HEK293 (cell line): ENCODE results near the gene TMTC1.

Experiments used
- BCL11A ChIP-seq: fragments of 450-650 bp; formaldehyde crosslinking; IDR thresholded peaks from 2 replicates; pipeline ENCODE4 v1.5.1; 2016; ENCODE audit warnings: low read depth, missing biosample characterization, missing genetic modification characterization
- FEZF1 ChIP-seq: fragments of 450-650 bp; formaldehyde crosslinking; IDR thresholded peaks from 2 replicates; pipeline ENCODE4 v1.5.1; 2016; ENCODE audit warnings: missing biosample characterization, missing genetic modification characterization
- GLIS2 ChIP-seq: fragments of 450-650 bp; formaldehyde crosslinking; IDR thresholded peaks from 2 replicates; pipeline ENCODE4 v1.5.1; 2016; ENCODE audit warnings: missing biosample characterization, missing genetic modification characterization
- HOXA7 ChIP-seq: sonication (generic); formaldehyde crosslinking; IDR thresholded peaks from 2 replicates; pipeline ENCODE4 v1.8.1; 2022; ENCODE audit warnings: missing genetic modification reagents, borderline replicate concordance
- KLF1 ChIP-seq: fragments of 450-650 bp; formaldehyde crosslinking; IDR thresholded peaks from 2 replicates; pipeline ENCODE4 v1.5.1; 2016; ENCODE audit warnings: missing biosample characterization, missing genetic modification characterization
- SCRT2 ChIP-seq: fragments of 450-650 bp; formaldehyde crosslinking; IDR thresholded peaks from 2 replicates; pipeline ENCODE4 v1.5.1; 2016; ENCODE audit warnings: missing biosample characterization, missing genetic modification characterization
- TRIM28 ChIP-seq: IDR thresholded peaks from 2 replicates; pipeline ENCODE4 v1.6.1; 2011; ENCODE audit warnings: low read length, control low read depth, borderline replicate concordance
- YY2 ChIP-seq: fragments of 450-650 bp; formaldehyde crosslinking; IDR thresholded peaks from 2 replicates; pipeline ENCODE4 v1.5.1; 2016; ENCODE audit warnings: missing biosample characterization, missing genetic modification characterization
- ZBTB21 ChIP-seq: fragments of 450-650 bp; formaldehyde crosslinking; IDR thresholded peaks from 2 replicates; pipeline ENCODE4 v1.5.1; 2017; ENCODE audit warnings: missing biosample characterization, missing genetic modification characterization
- ZFHX2 ChIP-seq: fragments of 450-650 bp; formaldehyde crosslinking; conservative IDR thresholded peaks from 2 replicates; pipeline ENCODE4 v1.5.1; 2016; ENCODE audit warnings: missing biosample characterization, missing genetic modification characterization
- ZNF114 ChIP-seq: fragments of 450-650 bp; formaldehyde crosslinking; IDR thresholded peaks from 2 replicates; pipeline ENCODE4 v1.5.0; 2017; ENCODE audit warnings: missing biosample characterization, missing genetic modification characterization
- ZNF223 ChIP-seq: fragments of 450-650 bp; formaldehyde crosslinking; IDR thresholded peaks from 2 replicates; pipeline ENCODE4 v1.5.1; 2016; ENCODE audit warnings: missing biosample characterization, missing genetic modification characterization
- ZNF248 ChIP-seq: fragments of 450-650 bp; formaldehyde crosslinking; IDR thresholded peaks from 2 replicates; pipeline ENCODE4 v1.5.1; 2017; ENCODE audit warnings: missing biosample characterization, missing genetic modification characterization
- ZNF292 ChIP-seq: fragments of 450-650 bp; formaldehyde crosslinking; IDR thresholded peaks from 2 replicates; pipeline ENCODE4 v1.5.1; 2016; ENCODE audit warnings: low read depth, missing biosample characterization, missing genetic modification characterization, borderline replicate concordance
- ZNF433 ChIP-seq: fragments of 450-650 bp; formaldehyde crosslinking; IDR thresholded peaks from 2 replicates; pipeline ENCODE4 v1.5.1; 2016; ENCODE audit warnings: missing biosample characterization, missing genetic modification characterization, low read depth
- ZNF514 ChIP-seq: fragments of 450-650 bp; formaldehyde crosslinking; IDR thresholded peaks from 2 replicates; pipeline ENCODE4 v1.5.1; 2016; ENCODE audit warnings: missing biosample characterization, missing genetic modification characterization
- ZNF561 ChIP-seq: fragments of 450-650 bp; IDR thresholded peaks from 2 replicates; pipeline ENCODE4 v1.5.1; 2018; ENCODE audit warnings: missing biosample characterization, missing genetic modification characterization, borderline replicate concordance
- ZNF747 ChIP-seq: fragments of 450-650 bp; formaldehyde crosslinking; IDR thresholded peaks from 2 replicates; pipeline ENCODE4 v1.5.1; 2016; ENCODE audit warnings: missing biosample characterization, missing genetic modification characterization
- ZNF776 ChIP-seq: fragments of 450-650 bp; formaldehyde crosslinking; IDR thresholded peaks from 2 replicates; pipeline ENCODE4 v1.5.0; 2017; ENCODE audit warnings: missing biosample characterization, missing genetic modification characterization, borderline replicate concordance
- ZNF777 ChIP-seq: fragments of 450-650 bp; formaldehyde crosslinking; IDR thresholded peaks from 2 replicates; pipeline ENCODE4 v1.5.1; 2017; ENCODE audit warnings: missing biosample characterization, missing genetic modification characterization, borderline replicate concordance
- ZNF791 ChIP-seq: fragments of 450-650 bp; formaldehyde crosslinking; IDR thresholded peaks from 2 replicates; pipeline ENCODE4 v1.5.1; 2016; ENCODE audit warnings: missing biosample characterization, missing genetic modification characterization
- ZSCAN16 ChIP-seq: fragments of 450-650 bp; formaldehyde crosslinking; IDR thresholded peaks from 2 replicates; pipeline ENCODE4 v1.5.1; 2016; ENCODE audit warnings: missing biosample characterization, missing genetic modification characterization
- TF ChIP-seq, protein P1 (sequence below): fragments of 450-650 bp; IDR thresholded peaks from 2 replicates; pipeline ENCODE4 v1.5.1; 2018; ENCODE audit warnings: missing biosample characterization, missing genetic modification characterization
- TF ChIP-seq, protein P2 (sequence below): fragments of 450-650 bp; formaldehyde crosslinking; IDR thresholded peaks from 2 replicates; pipeline ENCODE4 v1.5.1; 2016; ENCODE audit warnings: missing biosample characterization, missing genetic modification characterization, borderline replicate concordance
- TF ChIP-seq, protein P3 (sequence below): fragments of 450-650 bp; formaldehyde crosslinking; IDR thresholded peaks from 2 replicates; pipeline ENCODE4 v1.5.1; 2017; ENCODE audit warnings: missing biosample characterization, missing genetic modification characterization
- TF ChIP-seq, protein P4 (sequence below): fragments of 450-650 bp; formaldehyde crosslinking; IDR thresholded peaks from 2 replicates; pipeline ENCODE4 v1.5.1; 2017; ENCODE audit warnings: missing biosample characterization, missing genetic modification characterization
- TF ChIP-seq, protein P5 (sequence below): fragments of 450-650 bp; formaldehyde crosslinking; IDR thresholded peaks from 2 replicates; pipeline ENCODE4 v1.5.1; 2016; ENCODE audit warnings: missing biosample characterization, missing genetic modification characterization
- TF ChIP-seq, protein P6 (sequence below): fragments of 450-650 bp; formaldehyde crosslinking; IDR thresholded peaks from 2 replicates; pipeline ENCODE4 v1.5.1; 2016; ENCODE audit warnings: missing biosample characterization, missing genetic modification characterization

The TMTC1 gene

DNA sequence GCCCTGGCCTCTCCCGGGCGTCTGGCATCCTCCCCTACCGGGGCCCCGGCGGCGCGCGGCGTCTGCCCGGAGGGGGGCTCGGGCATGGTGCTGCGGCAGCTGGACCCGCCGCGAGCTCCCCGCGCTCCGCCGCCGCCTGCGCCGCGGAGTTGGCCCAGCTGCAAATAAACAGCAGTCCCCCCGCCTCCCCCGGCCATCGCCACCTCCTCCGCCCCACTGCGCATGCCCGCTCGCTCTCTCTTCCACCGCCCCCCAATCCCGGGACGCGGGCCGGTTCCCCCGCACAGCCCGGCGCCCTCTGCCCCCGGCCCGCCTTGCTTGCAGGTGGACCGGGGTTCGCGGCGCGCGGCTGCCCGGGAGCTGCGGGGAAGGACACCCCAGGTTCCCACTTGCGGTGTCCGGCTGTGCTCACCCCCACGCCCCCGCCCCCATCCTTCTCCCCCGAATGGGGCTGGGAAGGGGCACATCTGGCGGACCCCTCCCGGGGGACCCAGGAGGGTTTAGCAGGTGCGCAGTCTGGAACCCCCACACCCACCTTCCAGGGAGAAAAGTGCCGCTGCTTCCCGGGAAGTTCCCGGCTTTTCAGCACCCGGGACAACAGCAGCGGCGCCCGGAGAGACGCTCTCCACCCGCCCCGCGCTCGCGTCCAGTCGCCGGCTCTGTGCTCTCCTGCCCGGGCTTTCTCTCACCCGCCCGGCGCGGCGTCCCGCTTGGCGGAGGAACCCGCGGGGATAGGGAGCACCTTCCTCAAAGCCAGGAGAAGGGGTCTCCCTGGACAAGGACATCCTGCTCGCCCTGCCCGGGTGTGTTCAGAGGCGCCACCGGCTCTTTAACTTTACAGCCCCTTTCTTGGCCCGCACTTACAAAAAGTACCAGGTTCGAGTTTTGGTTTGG is at the start of gene TMTC1 (continued):
- TF ChIP-seq, protein P1, sequence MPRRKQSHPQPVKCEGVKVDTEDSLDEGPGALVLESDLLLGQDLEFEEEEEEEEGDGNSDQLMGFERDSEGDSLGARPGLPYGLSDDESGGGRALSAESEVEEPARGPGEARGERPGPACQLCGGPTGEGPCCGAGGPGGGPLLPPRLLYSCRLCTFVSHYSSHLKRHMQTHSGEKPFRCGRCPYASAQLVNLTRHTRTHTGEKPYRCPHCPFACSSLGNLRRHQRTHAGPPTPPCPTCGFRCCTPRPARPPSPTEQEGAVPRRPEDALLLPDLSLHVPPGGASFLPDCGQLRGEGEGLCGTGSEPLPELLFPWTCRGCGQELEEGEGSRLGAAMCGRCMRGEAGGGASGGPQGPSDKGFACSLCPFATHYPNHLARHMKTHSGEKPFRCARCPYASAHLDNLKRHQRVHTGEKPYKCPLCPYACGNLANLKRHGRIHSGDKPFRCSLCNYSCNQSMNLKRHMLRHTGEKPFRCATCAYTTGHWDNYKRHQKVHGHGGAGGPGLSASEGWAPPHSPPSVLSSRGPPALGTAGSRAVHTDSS (tag by site-specific recombination) = no peak
- TF ChIP-seq BCL11A (tag by site-specific recombination) (no peak), ZNF561 (no peak), ZNF114 (tag by site-specific recombination) (no peak), ZNF248 (tag by site-specific recombination) (no peak), SCRT2 (tag by site-specific recombination) (no peak), ZNF292 (tag by site-specific recombination) (no peak), ZBTB21 (tag by site-specific recombination) (no peak), ZNF514 (tag by site-specific recombination) (no peak), ZNF433 (tag by site-specific recombination) (no peak), ZFHX2 (tag by site-specific recombination) (peak; percentile 76), GLIS2 (peak; percentile 60), ZNF791 (tag by site-specific recombination) (no peak), ZNF777 (no peak), ZSCAN16 (tag by site-specific recombination) (no peak), ZNF223 (tag by site-specific recombination) (no peak), ZNF776 (tag by site-specific recombination) (no peak), HOXA7 (no peak), TRIM28 (no peak), ZNF747 (no peak), FEZF1 (tag by site-specific recombination) (no peak), YY2 (tag by site-specific recombination) (no peak), KLF1 (no peak)
- TF ChIP-seq, protein P2, sequence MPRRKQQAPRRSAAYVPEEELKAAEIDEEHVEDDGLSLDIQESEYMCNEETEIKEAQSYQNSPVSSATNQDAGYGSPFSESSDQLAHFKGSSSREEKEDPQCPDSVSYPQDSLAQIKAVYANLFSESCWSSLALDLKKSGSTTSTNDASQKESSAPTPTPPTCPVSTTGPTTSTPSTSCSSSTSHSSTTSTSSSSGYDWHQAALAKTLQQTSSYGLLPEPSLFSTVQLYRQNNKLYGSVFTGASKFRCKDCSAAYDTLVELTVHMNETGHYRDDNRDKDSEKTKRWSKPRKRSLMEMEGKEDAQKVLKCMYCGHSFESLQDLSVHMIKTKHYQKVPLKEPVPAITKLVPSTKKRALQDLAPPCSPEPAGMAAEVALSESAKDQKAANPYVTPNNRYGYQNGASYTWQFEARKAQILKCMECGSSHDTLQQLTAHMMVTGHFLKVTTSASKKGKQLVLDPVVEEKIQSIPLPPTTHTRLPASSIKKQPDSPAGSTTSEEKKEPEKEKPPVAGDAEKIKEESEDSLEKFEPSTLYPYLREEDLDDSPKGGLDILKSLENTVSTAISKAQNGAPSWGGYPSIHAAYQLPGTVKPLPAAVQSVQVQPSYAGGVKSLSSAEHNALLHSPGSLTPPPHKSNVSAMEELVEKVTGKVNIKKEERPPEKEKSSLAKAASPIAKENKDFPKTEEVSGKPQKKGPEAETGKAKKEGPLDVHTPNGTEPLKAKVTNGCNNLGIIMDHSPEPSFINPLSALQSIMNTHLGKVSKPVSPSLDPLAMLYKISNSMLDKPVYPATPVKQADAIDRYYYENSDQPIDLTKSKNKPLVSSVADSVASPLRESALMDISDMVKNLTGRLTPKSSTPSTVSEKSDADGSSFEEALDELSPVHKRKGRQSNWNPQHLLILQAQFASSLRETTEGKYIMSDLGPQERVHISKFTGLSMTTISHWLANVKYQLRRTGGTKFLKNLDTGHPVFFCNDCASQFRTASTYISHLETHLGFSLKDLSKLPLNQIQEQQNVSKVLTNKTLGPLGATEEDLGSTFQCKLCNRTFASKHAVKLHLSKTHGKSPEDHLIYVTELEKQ (tag by site-specific recombination) = no peak
- TF ChIP-seq, protein P3, sequence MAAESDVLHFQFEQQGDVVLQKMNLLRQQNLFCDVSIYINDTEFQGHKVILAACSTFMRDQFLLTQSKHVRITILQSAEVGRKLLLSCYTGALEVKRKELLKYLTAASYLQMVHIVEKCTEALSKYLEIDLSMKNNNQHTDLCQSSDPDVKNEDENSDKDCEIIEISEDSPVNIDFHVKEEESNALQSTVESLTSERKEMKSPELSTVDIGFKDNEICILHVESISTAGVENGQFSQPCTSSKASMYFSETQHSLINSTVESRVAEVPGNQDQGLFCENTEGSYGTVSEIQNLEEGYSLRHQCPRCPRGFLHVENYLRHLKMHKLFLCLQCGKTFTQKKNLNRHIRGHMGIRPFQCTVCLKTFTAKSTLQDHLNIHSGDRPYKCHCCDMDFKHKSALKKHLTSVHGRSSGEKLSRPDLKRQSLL (tag by site-specific recombination) = no peak; the same call in 1 of the 2 replicates
- TF ChIP-seq, protein P4, sequence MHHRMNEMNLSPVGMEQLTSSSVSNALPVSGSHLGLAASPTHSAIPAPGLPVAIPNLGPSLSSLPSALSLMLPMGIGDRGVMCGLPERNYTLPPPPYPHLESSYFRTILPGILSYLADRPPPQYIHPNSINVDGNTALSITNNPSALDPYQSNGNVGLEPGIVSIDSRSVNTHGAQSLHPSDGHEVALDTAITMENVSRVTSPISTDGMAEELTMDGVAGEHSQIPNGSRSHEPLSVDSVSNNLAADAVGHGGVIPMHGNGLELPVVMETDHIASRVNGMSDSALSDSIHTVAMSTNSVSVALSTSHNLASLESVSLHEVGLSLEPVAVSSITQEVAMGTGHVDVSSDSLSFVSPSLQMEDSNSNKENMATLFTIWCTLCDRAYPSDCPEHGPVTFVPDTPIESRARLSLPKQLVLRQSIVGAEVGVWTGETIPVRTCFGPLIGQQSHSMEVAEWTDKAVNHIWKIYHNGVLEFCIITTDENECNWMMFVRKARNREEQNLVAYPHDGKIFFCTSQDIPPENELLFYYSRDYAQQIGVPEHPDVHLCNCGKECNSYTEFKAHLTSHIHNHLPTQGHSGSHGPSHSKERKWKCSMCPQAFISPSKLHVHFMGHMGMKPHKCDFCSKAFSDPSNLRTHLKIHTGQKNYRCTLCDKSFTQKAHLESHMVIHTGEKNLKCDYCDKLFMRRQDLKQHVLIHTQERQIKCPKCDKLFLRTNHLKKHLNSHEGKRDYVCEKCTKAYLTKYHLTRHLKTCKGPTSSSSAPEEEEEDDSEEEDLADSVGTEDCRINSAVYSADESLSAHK (tag by site-specific recombination) = no peak
- TF ChIP-seq, protein P5, sequence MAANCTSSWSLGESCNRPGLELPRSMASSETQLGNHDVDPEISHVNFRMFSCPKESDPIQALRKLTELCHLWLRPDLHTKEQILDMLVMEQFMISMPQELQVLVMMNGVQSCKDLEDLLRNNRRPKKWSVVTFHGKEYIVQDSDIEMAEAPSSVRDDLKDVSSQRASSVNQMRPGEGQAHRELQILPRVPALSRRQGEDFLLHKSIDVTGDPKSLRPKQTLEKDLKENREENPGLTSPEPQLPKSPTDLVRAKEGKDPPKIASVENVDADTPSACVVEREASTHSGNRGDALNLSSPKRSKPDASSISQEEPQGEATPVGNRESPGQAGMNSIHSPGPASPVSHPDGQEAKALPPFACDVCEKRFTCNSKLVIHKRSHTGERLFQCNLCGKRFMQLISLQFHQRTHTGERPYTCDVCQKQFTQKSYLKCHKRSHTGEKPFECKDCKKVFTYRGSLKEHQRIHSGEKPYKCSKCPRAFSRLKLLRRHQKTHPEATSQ = no peak
- TF ChIP-seq, protein P6, sequence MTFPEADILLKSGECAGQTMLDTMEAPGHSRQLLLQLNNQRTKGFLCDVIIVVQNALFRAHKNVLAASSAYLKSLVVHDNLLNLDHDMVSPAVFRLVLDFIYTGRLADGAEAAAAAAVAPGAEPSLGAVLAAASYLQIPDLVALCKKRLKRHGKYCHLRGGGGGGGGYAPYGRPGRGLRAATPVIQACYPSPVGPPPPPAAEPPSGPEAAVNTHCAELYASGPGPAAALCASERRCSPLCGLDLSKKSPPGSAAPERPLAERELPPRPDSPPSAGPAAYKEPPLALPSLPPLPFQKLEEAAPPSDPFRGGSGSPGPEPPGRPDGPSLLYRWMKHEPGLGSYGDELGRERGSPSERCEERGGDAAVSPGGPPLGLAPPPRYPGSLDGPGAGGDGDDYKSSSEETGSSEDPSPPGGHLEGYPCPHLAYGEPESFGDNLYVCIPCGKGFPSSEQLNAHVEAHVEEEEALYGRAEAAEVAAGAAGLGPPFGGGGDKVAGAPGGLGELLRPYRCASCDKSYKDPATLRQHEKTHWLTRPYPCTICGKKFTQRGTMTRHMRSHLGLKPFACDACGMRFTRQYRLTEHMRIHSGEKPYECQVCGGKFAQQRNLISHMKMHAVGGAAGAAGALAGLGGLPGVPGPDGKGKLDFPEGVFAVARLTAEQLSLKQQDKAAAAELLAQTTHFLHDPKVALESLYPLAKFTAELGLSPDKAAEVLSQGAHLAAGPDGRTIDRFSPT = no peak
